Stimulated activated naive B cell treated with anti-CD40 and anti-IgM and Interleukin-4, amounts not matched to agents 10 μg/mL and 1 μg/mL and 100 μg/mL, for 72 hours (primary cell): ENCODE data around the gene LMNA.

Experiments used
- ATAC-seq, 2 donors: fragments of 150-1000 bp; cut with Tn5 transposase; replicated peaks; 2 replicates each; pipeline ENCODE4 v1.10.0; 2021; ENCODE audit warnings: moderate library complexity in 1 of 2
- DNase-seq: peaks from one replicate; pipeline ENCODE4 v3.0.0; 2021
- H3K27ac Mint-ChIP-seq: one replicate; pipeline ENCODE4 v1.8.0; 2022; ENCODE audit warnings: mild to moderate bottlenecking, mixed read lengths
- H3K27me3 Mint-ChIP-seq, 2 donors: one replicate each; pipeline ENCODE4 v1.8.0; 2022; ENCODE audit warnings: mixed read lengths in 2 of 2
- H3K36me3 Mint-ChIP-seq, 2 donors: one replicate each; pipeline ENCODE4 v1.8.0; 2022; ENCODE audit warnings: mixed read lengths in 2 of 2, mild to moderate bottlenecking in 1 of 2
- H3K4me1 Mint-ChIP-seq, 2 donors: one replicate each; pipeline ENCODE4 v1.8.0; 2022; ENCODE audit warnings: mixed read lengths in 2 of 2, mild to moderate bottlenecking in 1 of 2
- H3K4me3 Mint-ChIP-seq, 2 donors: one replicate each; pipeline ENCODE4 v1.8.0; 2022; ENCODE audit warnings: mild to moderate bottlenecking in 2 of 2, mixed read lengths in 2 of 2, moderate library complexity in 1 of 2
- H3K9me3 Mint-ChIP-seq, 2 donors: one replicate each; pipeline ENCODE4 v1.8.0; 2022; ENCODE audit warnings: mixed read lengths in 2 of 2, mild to moderate bottlenecking in 1 of 2

LMNA gene

GRCh38 chr1:156076609-156077429 is 37.7 kb upstream of the LMNA start:
- H3K27ac Mint-ChIP-seq = peak overlapping the region; percentile 40

GRCh38 chr1:156077430-156077760 is 37.1 kb upstream of the LMNA start:
- peak overlapping the region; percentile 12 to 79 for H3K4me3 Mint-ChIP-seq
- no peak for DNase-seq
- H3K27ac Mint-ChIP-seq = no peak overlapping the region
- peaks cover 13 to 21% of the 10 kb centered on the region in 2 donors for H3K4me1 Mint-ChIP-seq
- no peaks in the 10 kb centered on the region for H3K36me3 Mint-ChIP-seq
- ATAC-seq = no peak
- no peaks in the 10 kb centered on the region for H3K27me3 Mint-ChIP-seq
- no peaks in the 10 kb centered on the region for H3K9me3 Mint-ChIP-seq

More at GRCh38 chr1:156076609-156077429, 37.7 kb upstream of the LMNA start:
- ATAC-seq (peak; percentile 71 to 76), DNase-seq (no peak)
- Mint-ChIP-seq H3K36me3 (no peaks in the 10 kb centered on the region), H3K27me3 (no peaks in the 10 kb centered on the region), H3K4me3 (peak overlapping the region; percentile 68 to 79), H3K4me1 (peaks cover 13 to 20% of the 10 kb centered on the region in 2 donors), H3K9me3 (no peaks in the 10 kb centered on the region)

- ATAC-seq = no peak
- Mint-ChIP-seq H3K36me3 (no peaks in the 10 kb centered on the region), H3K27ac (no peak overlapping the region), H3K4me1 (peaks cover 22 to 24% of the 10 kb centered on the region in 2 donors), H3K9me3 (no peaks in the 10 kb centered on the region), H3K4me3 (no peak overlapping the region), H3K27me3 (peaks cover 4 to 7% of the 10 kb centered on the region in 2 donors)
- no peak for DNase-seq
Measured at GRCh38 chr1:156078728-156079127, 35.8 kb upstream of the LMNA start.

- no peak for DNase-seq
- H3K4me1 Mint-ChIP-seq = peaks cover 26 to 27% of the 10 kb centered on the region in 2 donors
- no peaks in the 10 kb centered on the region for H3K36me3 Mint-ChIP-seq
- H3K9me3 Mint-ChIP-seq = no peaks in the 10 kb centered on the region
- no peak overlapping the region for H3K27ac Mint-ChIP-seq
- H3K4me3 Mint-ChIP-seq = no peak overlapping the region
- no peak for ATAC-seq
- peaks cover 5 to 17% of the 10 kb centered on the region in 2 donors for H3K27me3 Mint-ChIP-seq
Measured at GRCh38 chr1:156079762-156080161, 34.7 kb upstream of the LMNA start.

GRCh38 chr1:156080241-156080862 is 34.2 kb upstream of the LMNA start:
- Mint-ChIP-seq H3K4me3 (no peak overlapping the region), H3K9me3 (no peaks in the 10 kb centered on the region), H3K27ac (no peak overlapping the region), H3K4me1 (peaks cover 24% of the 10 kb centered on the region in 2 donors), H3K27me3 (peaks cover 8 to 22% of the 10 kb centered on the region in 2 donors), H3K36me3 (no peaks in the 10 kb centered on the region)
- ATAC-seq (no peak), DNase-seq (no peak)

DNA sequence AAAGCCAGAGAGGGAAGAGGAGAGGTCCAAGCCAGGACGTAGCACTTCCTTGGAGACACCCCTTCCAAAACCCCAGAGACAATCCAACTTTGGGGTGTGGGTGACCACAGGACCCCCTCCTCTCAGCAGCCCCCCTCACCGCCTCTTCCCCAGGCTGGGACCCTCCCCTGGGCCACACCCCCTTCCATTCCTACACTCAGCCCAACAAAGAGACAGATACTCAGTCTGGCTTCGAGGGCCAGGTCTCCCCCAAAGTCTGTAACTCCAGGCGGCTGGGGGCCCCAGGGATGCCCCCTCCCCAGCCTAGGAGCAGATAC is 33.7 kb upstream of the LMNA start:
- Mint-ChIP-seq H3K27me3 (peaks cover 8 to 26% of the 10 kb centered on the region in 2 donors), H3K27ac (peak overlapping the region; percentile 87), H3K9me3 (no peaks in the 10 kb centered on the region), H3K4me3 (peak overlapping the region; percentile 52 to 66), H3K36me3 (no peaks in the 10 kb centered on the region), H3K4me1 (peaks cover 20% of the 10 kb centered on the region in 2 donors)
- DNase-seq (no peak), ATAC-seq (no peak)

- DNase-seq (no peak), ATAC-seq (no peak)
- H3K27me3 Mint-ChIP-seq = peaks cover 12 to 32% of the 10 kb centered on the region in 2 donors
- peak overlapping the region; percentile 87 for H3K27ac Mint-ChIP-seq
- H3K9me3 Mint-ChIP-seq = no peaks in the 10 kb centered on the region
- peaks cover 19% of the 10 kb centered on the region in 2 donors for H3K4me1 Mint-ChIP-seq
- peak overlapping the region; percentile 86 to 92 for H3K4me3 Mint-ChIP-seq
- no peaks in the 10 kb centered on the region for H3K36me3 Mint-ChIP-seq
Measured at GRCh38 chr1:156081180-156081916, 33.2 kb upstream of the LMNA start.

GRCh38 chr1:156081917-156082308 is 32.6 kb upstream of the LMNA start:
- no peak overlapping the region for H3K27ac Mint-ChIP-seq
- H3K9me3 Mint-ChIP-seq = no peaks in the 10 kb centered on the region
- peak overlapping the region; percentile 86 to 92 for H3K4me3 Mint-ChIP-seq
- H3K27me3 Mint-ChIP-seq = peaks cover 18 to 37% of the 10 kb centered on the region in 2 donors
- H3K36me3 Mint-ChIP-seq = no peaks in the 10 kb centered on the region
- ATAC-seq = peak in 1 of 2 donors; percentile 3
- H3K4me1 Mint-ChIP-seq = peaks cover 17 to 19% of the 10 kb centered on the region in 2 donors
- DNase-seq = no peak

DNA sequence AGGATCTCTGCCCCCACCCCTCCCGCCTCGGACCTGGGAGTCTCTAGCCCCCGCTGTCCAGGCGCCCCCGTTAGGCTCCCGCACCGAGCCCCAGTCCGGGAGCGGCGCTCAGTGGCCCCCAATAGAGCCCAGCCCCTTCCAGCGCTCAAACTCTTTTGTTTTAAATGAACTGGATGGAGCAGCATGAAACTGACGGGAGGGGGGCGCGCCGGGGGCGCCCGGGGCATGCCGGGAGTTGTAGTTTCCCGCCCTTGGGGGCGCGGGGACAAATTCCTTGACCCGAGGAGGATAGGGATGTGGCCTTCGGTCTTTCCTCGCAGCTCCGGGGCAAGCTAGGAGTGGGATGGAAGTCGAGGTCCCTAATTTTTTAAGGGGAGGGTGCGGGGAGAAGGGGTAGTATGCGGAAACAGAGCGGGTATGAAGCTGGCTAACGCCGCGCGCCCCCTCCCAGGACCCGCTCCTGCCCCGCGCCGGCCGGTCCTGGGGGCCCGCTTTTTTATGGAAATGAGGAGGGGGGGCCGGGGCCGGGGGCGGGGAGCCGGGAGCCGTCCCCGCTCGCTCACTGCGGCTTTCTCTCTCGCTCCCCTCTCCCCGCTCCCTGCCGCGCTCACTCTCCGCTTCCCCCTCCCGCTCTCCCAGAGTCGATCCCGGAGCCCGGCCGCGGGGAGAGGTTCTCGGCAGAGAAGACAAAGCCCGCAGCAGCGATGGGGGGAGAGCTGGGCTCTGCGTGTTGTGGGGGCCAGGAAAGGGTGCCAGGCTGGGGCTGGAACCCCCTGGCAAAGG is 32.0 kb upstream of the LMNA start, which contains the start of gene MEX3A:
MEX3A (minus strand) TSS at position 157 of the 783 bp plus-strand sequence. CDS start 467 bp downstream, outside the sequence.
- H3K27ac Mint-ChIP-seq = peak within 1 kb of the TSS; percentile 65
- peak within 1 kb of the TSS; percentile 86 to 92 for H3K4me3 Mint-ChIP-seq
- peaks cover 23 to 43% of the 10 kb centered on the region in 2 donors for H3K27me3 Mint-ChIP-seq
- ATAC-seq (peak; percentile 87 to 88), DNase-seq (peak; percentile 51)
- H3K36me3 Mint-ChIP-seq = no peaks in the 10 kb centered on the region
- H3K4me1 Mint-ChIP-seq = peaks cover 17 to 19% of the 10 kb centered on the region in 2 donors
- no peaks in the 10 kb centered on the region for H3K9me3 Mint-ChIP-seq

DNA sequence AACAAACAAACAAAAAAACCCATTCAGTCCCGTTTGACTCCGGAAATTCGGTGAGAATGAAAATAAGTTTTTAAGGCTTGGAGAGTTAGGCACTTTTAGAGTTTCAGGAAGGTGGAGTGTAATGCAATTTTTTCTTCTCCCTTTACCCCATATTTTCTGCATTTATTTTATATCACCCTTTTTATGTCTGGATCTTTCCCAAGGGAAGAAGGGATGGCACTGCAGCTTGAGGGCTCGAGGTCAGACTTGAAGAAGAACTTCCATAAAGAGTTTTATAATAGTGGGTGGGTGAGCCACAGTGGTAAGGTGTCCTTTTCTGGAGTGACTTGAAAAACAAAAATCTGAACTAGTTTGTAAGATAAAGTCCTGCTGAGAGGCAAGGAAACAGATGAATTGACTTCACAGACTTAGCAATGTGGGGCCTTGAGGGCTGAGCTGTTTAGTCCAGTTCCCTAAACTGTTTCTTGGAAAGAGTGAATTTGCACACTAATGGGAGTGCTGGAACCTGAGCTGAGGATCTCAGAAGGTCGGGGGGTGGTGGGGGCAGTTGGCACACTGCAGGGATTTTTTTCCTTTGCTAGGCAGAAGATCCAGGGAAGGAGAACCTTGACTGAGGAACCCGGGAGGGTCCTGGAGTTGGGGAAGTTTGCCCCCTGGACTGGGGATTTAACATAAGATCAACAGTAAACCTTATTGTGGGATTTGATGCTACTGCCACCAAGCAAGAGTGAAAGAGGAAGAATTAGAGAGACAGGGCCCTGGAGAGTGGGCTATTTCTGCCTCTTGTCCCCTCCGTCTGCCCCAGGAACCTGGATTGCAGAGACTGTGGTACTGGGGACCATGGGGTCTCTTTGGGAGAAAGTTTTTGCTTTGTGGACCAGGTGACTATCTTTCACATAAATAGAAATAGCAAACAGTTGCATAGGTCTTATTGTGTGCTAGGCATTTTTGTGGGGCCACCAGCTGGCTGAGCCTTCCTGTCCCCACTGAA is 30.4 kb upstream of the LMNA start:
- no peaks in the 10 kb centered on the region for H3K9me3 Mint-ChIP-seq
- H3K4me3 Mint-ChIP-seq = no peak overlapping the region
- peaks cover 12 to 19% of the 10 kb centered on the region in 2 donors for H3K4me1 Mint-ChIP-seq
- DNase-seq (no peak), ATAC-seq (no peak)
- no peaks in the 10 kb centered on the region for H3K36me3 Mint-ChIP-seq
- H3K27ac Mint-ChIP-seq = peak overlapping the region; percentile 65
- peaks cover 26 to 49% of the 10 kb centered on the region in 2 donors for H3K27me3 Mint-ChIP-seq

- no peaks in the 10 kb centered on the region for H3K9me3 Mint-ChIP-seq
- H3K36me3 Mint-ChIP-seq = no peaks in the 10 kb centered on the region
- H3K4me1 Mint-ChIP-seq = peaks cover 20 to 34% of the 10 kb centered on the region in 2 donors
- no peak for ATAC-seq
- no peak overlapping the region for H3K27ac Mint-ChIP-seq
- H3K4me3 Mint-ChIP-seq = no peak overlapping the region
- H3K27me3 Mint-ChIP-seq = peaks cover 37 to 65% of the 10 kb centered on the region in 2 donors
- no peak for DNase-seq
Measured at GRCh38 chr1:156086256-156086662, 28.3 kb upstream of the LMNA start.

DNA sequence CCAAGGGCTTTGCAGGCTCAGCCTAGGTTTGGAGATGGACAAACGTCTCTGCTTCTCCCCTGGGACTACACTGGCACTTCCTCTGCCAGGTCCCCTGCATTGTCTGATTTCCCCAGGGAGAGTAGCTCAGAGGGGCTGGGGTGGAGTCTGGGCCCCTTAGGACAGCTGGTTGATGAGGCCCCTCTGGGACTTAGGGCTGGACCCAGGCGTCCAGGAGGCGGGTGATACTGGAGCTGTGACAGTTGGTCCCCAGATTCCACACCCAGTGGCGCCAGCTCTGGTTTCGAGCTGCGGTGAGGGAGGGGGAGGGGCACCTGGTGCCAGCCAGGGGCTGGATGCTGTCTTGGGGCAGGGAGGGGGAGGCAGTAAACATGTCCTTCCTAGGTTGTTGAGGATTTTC is 24.8 kb upstream of the LMNA start:
- H3K4me1 Mint-ChIP-seq = peaks cover 12 to 18% of the 10 kb centered on the region in 2 donors
- H3K36me3 Mint-ChIP-seq = no peaks in the 10 kb centered on the region
- H3K9me3 Mint-ChIP-seq = no peaks in the 10 kb centered on the region
- ATAC-seq (no peak), DNase-seq (no peak)
- no peak overlapping the region for H3K27ac Mint-ChIP-seq
- H3K27me3 Mint-ChIP-seq = peaks cover 38 to 49% of the 10 kb centered on the region in 2 donors
- H3K4me3 Mint-ChIP-seq = no peak overlapping the region
